ENCODE data around the gene PACC1.

PACC1 gene

DNA sequence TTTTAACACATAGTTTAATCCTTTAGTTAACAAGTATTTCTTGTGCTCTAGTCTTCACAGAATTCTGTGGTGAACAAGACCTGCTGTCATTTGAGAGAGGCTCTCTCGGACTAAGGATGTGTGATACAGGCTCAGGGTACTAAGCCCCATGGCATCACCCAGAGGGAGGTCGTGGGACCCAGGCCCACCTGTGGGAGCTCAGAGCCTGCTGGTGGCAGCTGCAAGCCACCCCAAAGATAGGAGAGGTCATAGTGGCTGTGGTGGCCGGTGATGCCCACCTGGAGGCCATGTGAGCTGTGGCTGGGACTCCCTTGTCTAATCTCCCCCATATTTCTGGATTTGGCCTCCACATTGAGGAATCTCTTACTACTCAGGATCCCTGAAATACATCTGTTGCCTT, 40.1 kb upstream of the PACC1 start:
- DNase-seq = no peak
- Histone ChIP-seq H3K4me1 (ENCODE audit: control insufficient read depth, insufficient read depth, low read length, poor library complexity, severe bottlenecking) (no peaks in the 10 kb centered on the region), H3K36me3 (ENCODE audit: control insufficient read depth, insufficient read depth, low read length) (no peaks in the 10 kb centered on the region), H3K4me3 (ENCODE audit: insufficient read depth, low read depth, low read length, poor library complexity, severe bottlenecking) (no peak overlapping the region), H3K9me3 (ENCODE audit: control insufficient read depth, low read length) (no peaks in the 10 kb centered on the region), H3K27me3 (replicated peaks; ENCODE audit: control insufficient read depth, insufficient read depth, low read length, poor library complexity, severe bottlenecking) (no peaks in the 10 kb centered on the region), H3K27ac (ENCODE audit: insufficient read depth, low read length, poor library complexity, severe bottlenecking) (no peak overlapping the region)

DNA sequence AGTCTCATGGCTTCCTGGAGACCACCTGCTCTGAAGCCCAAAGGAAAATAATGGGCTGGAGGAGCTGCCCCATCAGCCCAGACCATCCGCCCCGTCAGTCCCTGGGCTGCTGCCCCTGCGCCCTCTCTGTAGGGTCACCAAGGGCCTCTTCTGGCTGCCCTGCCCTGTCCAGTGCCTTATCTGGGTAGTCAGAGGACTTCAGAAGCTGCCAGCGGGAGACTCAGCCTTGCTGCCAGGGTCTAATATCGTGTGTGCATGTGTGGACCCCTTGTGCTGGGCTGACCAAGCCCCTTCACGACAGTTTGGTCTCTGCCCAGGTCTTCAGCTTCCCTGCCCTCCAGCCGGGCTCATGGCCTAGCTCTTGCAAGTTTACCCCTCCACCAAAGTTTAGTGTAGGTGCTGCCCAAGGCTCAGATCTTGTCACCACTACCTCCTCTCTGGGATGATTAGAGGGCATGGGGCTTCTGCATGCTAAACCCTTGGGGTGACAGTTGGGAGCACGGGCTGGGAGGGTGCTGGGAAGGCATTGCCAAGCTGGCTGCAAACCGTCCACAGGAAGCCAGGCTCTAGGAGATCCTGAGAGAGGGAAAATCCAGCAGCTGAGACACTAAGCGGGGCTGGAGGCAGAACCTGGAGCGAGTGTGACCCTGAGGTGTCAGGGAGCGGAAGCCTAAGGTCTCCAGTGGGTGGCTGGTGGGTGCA, 38.6 kb upstream of the PACC1 start:
- H3K27me3 ChIP-seq (replicated peaks; ENCODE audit: control insufficient read depth, insufficient read depth, low read length, poor library complexity, severe bottlenecking) = no peaks in the 10 kb centered on the region
- DNase-seq = no peak
- H3K27ac ChIP-seq (ENCODE audit: insufficient read depth, low read length, poor library complexity, severe bottlenecking) = no peak overlapping the region

DNA sequence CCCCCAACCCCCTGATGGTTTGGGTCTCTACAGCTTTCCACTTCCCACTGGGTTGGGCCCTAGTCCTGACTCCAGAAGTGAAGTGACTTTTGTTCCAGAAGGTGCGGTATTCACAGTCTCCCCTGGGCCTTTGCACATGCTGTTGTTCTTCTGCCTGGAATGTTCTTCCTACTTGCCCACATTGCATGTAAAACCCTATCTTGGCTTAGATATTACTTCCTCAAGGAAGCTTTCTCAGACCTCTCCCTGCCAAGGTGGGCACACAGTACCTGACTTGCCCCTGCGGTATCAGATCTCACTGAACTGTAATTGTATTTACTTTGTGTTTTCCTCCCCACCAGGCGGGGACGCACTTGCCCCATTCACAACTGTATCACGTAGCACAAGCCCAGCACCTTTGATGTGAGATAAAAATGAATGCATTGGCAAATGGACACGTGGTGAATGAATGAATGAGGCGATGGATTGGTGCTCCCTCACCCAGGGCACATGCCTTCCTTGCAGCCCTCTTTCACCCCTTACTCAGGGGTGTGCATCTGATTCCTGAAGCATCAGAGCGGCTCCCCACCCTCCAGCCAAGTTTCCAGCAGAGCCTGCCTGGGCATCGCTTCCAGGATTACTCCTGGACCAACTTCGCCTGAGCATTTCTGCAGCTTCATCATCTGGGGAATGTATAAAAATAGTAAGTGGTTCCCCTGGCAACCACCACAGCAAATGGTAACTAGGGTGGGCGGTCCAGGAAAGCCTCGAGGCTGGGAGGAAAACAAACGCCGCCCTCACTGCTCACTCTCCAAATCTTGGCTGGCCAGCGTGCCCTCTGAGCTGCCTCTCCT, 37.9 kb upstream of the PACC1 start:
- no peak for DNase-seq
- Histone ChIP-seq H3K4me3 (ENCODE audit: insufficient read depth, low read depth, low read length, poor library complexity, severe bottlenecking) (no peak overlapping the region), H3K4me1 (ENCODE audit: control insufficient read depth, insufficient read depth, low read length, poor library complexity, severe bottlenecking) (no peaks in the 10 kb centered on the region), H3K27me3 (replicated peaks; ENCODE audit: control insufficient read depth, insufficient read depth, low read length, poor library complexity, severe bottlenecking) (no peaks in the 10 kb centered on the region), H3K9me3 (ENCODE audit: control insufficient read depth, low read length) (no peaks in the 10 kb centered on the region), H3K27ac (ENCODE audit: insufficient read depth, low read length, poor library complexity, severe bottlenecking) (no peak overlapping the region), H3K36me3 (ENCODE audit: control insufficient read depth, insufficient read depth, low read length) (no peaks in the 10 kb centered on the region)

More for the DNA sequence above, 38.6 kb upstream of the PACC1 start:
- no peaks in the 10 kb centered on the region for H3K36me3 ChIP-seq (ENCODE audit: control insufficient read depth, insufficient read depth, low read length)
- H3K9me3 ChIP-seq (ENCODE audit: control insufficient read depth, low read length) = no peaks in the 10 kb centered on the region
- no peaks in the 10 kb centered on the region for H3K4me1 ChIP-seq (ENCODE audit: control insufficient read depth, insufficient read depth, low read length, poor library complexity, severe bottlenecking)
- no peak overlapping the region for H3K4me3 ChIP-seq (ENCODE audit: insufficient read depth, low read depth, low read length, poor library complexity, severe bottlenecking)

DNA sequence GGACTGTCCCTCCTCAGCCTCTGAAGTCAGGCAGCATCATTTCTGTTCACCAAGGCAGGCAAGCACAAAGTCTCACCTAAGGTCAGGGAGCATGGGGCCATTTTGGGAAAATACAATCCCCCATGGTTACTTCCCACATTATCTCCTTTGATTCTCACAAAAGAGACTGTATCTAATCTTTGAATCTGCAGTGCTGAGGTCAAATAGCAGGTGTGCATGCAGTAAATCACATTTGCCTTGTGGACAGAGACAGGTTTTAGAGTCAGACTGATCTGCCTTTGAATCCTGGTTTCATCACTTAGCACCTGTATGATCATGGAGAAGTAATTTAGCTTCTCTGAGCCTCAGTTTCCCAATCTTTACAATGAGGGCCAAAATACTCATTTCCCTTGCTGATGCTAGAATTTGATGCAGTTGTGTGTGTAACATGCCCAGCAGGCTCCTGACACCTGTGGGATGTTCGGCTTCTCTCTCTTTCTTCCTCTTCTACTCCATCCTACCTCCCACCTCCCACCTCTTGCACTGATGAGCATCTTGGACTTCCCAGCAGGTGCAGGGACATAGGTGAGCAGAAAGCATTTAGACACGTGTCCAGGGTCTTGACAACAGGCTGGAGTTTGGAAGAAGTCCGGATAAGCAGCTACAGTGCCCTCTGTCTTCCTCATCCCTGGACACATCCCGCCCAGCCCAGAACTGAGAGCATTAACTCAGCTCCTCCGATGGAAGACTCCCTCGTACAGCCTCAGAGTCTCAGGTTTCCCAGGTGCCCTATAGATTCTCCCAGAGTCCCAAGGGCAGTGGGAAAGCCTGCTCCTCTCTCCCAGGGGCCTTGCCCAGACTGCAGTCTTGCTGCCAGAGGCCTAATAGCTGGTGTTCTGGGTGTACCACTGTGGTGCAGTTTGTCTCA, 37.0 kb upstream of the PACC1 start:
- Histone ChIP-seq H3K4me3 (ENCODE audit: insufficient read depth, low read depth, low read length, poor library complexity, severe bottlenecking) (no peak overlapping the region), H3K9me3 (ENCODE audit: control insufficient read depth, low read length) (no peaks in the 10 kb centered on the region), H3K4me1 (ENCODE audit: control insufficient read depth, insufficient read depth, low read length, poor library complexity, severe bottlenecking) (no peaks in the 10 kb centered on the region), H3K27me3 (replicated peaks; ENCODE audit: control insufficient read depth, insufficient read depth, low read length, poor library complexity, severe bottlenecking) (no peaks in the 10 kb centered on the region), H3K36me3 (ENCODE audit: control insufficient read depth, insufficient read depth, low read length) (no peaks in the 10 kb centered on the region), H3K27ac (ENCODE audit: insufficient read depth, low read length, poor library complexity, severe bottlenecking) (no peak overlapping the region)
- DNase-seq = no peak

DNA sequence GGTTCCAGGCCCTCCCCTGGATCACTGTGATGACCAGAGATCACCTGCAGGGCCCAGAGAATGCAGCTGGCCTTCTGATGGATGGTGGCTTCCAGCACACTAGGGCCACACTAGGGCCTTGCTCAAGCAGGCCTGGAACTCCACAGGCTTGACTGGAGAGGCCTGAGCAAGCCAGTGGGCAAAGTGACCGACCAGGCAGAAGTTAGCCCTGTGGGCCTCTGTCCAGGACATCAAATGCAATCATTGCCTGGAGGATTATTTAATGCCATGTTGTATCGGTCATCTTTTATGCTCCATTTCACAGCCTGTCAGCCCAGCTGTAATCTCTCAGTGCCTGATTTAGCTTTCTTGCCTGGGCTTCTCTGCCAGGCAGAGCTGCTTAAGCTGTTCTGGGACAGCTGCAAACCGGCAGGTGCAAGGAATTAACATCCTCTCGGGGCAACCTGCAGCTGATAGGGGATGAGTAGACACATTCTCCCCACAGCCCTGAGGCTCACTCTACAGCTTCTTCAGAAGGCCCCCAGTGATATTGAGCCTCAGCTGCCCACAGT, 35.7 kb upstream of the PACC1 start:
- no peaks in the 10 kb centered on the region for H3K9me3 ChIP-seq (ENCODE audit: control insufficient read depth, low read length)
- H3K36me3 ChIP-seq (ENCODE audit: control insufficient read depth, insufficient read depth, low read length) = no peaks in the 10 kb centered on the region
- H3K4me1 ChIP-seq (ENCODE audit: control insufficient read depth, insufficient read depth, low read length, poor library complexity, severe bottlenecking) = no peaks in the 10 kb centered on the region
- H3K27me3 ChIP-seq (replicated peaks; ENCODE audit: control insufficient read depth, insufficient read depth, low read length, poor library complexity, severe bottlenecking) = no peaks in the 10 kb centered on the region
- no peak overlapping the region for H3K4me3 ChIP-seq (ENCODE audit: insufficient read depth, low read depth, low read length, poor library complexity, severe bottlenecking)
- no peak overlapping the region for H3K27ac ChIP-seq (ENCODE audit: insufficient read depth, low read length, poor library complexity, severe bottlenecking)
- no peak for DNase-seq

DNA sequence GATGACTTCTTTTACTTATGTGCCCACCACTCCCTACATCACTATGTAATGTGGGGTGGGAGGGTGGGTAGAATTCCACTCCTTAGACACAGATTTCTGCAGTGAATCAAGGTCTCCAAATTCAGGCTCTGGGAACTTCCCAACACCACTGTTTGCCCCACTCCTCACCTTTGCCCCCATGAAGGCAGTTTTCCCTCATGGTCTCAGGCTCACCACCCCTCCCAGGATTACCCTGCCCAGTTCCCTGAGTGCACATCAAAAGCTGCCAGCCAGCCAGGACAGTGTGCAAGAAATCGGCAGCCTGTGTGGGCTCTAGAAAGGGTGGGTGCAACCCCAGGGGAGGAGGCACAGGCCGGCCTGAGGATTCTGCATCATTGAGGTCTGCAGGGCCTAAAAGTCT, 32.8 kb upstream of the PACC1 start:
- Histone ChIP-seq H3K4me3 (ENCODE audit: insufficient read depth, low read depth, low read length, poor library complexity, severe bottlenecking) (no peak overlapping the region), H3K36me3 (ENCODE audit: control insufficient read depth, insufficient read depth, low read length) (no peaks in the 10 kb centered on the region), H3K27me3 (replicated peaks; ENCODE audit: control insufficient read depth, insufficient read depth, low read length, poor library complexity, severe bottlenecking) (no peaks in the 10 kb centered on the region), H3K4me1 (ENCODE audit: control insufficient read depth, insufficient read depth, low read length, poor library complexity, severe bottlenecking) (no peaks in the 10 kb centered on the region), H3K9me3 (ENCODE audit: control insufficient read depth, low read length) (no peaks in the 10 kb centered on the region), H3K27ac (ENCODE audit: insufficient read depth, low read length, poor library complexity, severe bottlenecking) (no peak overlapping the region)
- no peak for DNase-seq

DNA sequence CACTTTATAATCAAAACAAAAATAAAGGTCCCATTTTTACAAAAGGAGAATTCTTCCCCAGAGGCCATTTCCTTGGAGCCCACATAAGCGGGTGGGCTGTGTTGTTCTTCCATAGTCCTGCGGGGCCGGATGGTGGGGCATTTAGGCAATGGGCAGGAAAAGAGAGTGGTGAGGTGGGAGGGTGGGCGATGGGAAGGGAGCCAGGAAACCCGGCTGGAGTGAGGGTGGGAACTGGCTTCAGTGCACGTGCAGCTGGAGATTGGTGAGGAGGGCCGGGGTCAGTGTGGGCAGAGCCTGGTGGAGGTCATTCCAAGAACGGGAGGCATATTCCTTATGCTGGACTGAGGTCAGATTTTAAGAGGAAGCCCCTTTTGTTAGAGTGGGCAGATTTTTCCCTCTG, 31.6 kb upstream of the PACC1 start:
- DNase-seq = no peak
- no peaks in the 10 kb centered on the region for H3K4me1 ChIP-seq (ENCODE audit: control insufficient read depth, insufficient read depth, low read length, poor library complexity, severe bottlenecking)
- no peaks in the 10 kb centered on the region for H3K9me3 ChIP-seq (ENCODE audit: control insufficient read depth, low read length)
- no peak overlapping the region for H3K27ac ChIP-seq (ENCODE audit: insufficient read depth, low read length, poor library complexity, severe bottlenecking)
- H3K36me3 ChIP-seq (ENCODE audit: control insufficient read depth, insufficient read depth, low read length) = no peaks in the 10 kb centered on the region
- no peak overlapping the region for H3K4me3 ChIP-seq (ENCODE audit: insufficient read depth, low read depth, low read length, poor library complexity, severe bottlenecking)
- no peaks in the 10 kb centered on the region for H3K27me3 ChIP-seq (replicated peaks; ENCODE audit: control insufficient read depth, insufficient read depth, low read length, poor library complexity, severe bottlenecking)

DNA sequence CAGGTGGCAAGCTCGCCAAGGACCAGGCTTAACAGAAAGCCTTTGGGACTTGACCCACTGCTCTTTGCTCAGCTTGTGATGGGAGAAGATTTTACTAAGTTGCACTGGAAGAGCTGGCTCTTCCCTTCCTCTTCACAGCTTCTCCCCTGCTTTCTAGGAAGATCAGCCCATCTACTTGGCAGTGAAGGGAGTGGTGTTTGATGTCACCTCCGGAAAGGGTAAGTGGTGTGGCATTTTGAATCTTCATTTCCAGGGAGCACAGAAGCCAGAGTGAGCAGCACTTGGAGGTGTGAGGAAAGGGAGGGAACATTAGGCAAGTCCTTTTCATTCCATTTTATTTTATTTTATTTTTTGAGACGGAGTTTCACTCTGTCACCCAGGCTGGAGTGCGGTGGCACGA, 27.7 kb upstream of the PACC1 start:
- H3K36me3 ChIP-seq (ENCODE audit: control insufficient read depth, insufficient read depth, low read length) = no peaks in the 10 kb centered on the region
- no peak overlapping the region for H3K4me3 ChIP-seq (ENCODE audit: insufficient read depth, low read depth, low read length, poor library complexity, severe bottlenecking)
- no peak for DNase-seq
- no peaks in the 10 kb centered on the region for H3K27me3 ChIP-seq (replicated peaks; ENCODE audit: control insufficient read depth, insufficient read depth, low read length, poor library complexity, severe bottlenecking)
- no peak overlapping the region for H3K27ac ChIP-seq (ENCODE audit: insufficient read depth, low read length, poor library complexity, severe bottlenecking)
- H3K4me1 ChIP-seq (ENCODE audit: control insufficient read depth, insufficient read depth, low read length, poor library complexity, severe bottlenecking) = no peaks in the 10 kb centered on the region
- no peaks in the 10 kb centered on the region for H3K9me3 ChIP-seq (ENCODE audit: control insufficient read depth, low read length)

DNA sequence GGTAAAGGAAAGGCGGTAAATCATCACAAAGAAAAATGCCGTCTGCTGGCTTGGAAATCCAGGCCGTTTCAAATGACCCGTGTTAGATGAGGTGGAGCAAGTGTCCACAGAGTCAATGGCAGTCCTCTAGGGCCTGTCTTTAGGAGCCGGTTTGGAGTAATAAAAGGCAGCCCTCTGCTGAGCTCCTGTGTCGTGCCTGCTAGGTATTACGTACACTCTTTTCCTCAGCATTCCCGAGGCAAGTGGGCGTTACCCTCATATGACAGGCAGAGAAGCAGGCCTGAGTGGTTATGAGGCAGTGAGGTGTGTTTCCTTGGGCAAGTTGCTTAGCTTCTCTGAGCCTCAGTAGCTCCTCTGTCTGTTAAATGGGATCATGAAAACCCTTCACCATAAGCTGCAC, 25.7 kb upstream of the PACC1 start:
- Histone ChIP-seq H3K4me3 (ENCODE audit: insufficient read depth, low read depth, low read length, poor library complexity, severe bottlenecking) (no peak overlapping the region), H3K9me3 (ENCODE audit: control insufficient read depth, low read length) (no peaks in the 10 kb centered on the region), H3K27ac (ENCODE audit: insufficient read depth, low read length, poor library complexity, severe bottlenecking) (no peak overlapping the region), H3K4me1 (ENCODE audit: control insufficient read depth, insufficient read depth, low read length, poor library complexity, severe bottlenecking) (no peaks in the 10 kb centered on the region), H3K27me3 (replicated peaks; ENCODE audit: control insufficient read depth, insufficient read depth, low read length, poor library complexity, severe bottlenecking) (no peaks in the 10 kb centered on the region), H3K36me3 (ENCODE audit: control insufficient read depth, insufficient read depth, low read length) (no peaks in the 10 kb centered on the region)
- no peak for DNase-seq
